HG03439 (cell line): Measurements from ENCODE around the gene DLG2.

ENCODE experiments used
- ATAC-seq: cut with Tn5 transposase; IDR thresholded peaks from one replicate; pipeline ENCODE4 v1.9.1; 2021; ENCODE audit warnings: mild to moderate bottlenecking, moderate library complexity; ENCODE audit not compliant: unreplicated experiment

DLG2 gene

DNA sequence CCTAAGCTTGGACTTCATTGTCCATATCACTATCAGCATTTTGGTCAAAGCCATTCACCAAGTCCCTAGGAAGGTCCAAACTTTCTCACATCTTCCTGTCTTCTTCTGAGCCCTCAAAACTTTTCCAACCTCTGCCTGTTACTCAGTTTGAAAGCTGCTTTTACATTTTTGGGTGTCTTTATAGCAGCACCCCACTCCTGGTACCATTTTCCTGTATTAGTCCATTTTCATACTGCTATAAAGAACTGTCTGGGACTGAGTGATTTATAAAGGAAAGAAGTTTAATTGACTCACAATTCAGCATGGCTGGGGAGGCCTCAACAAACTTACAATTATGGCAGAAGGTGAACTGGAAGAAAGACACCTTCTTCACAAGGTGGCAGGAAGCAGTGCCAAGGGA, 1624.0 kb downstream of the DLG2 start:
- no peak for ATAC-seq

- ATAC-seq, result no peak
Observed at GRCh38 chr11:83998921-83999320, 1628.2 kb downstream of the DLG2 start.

- no peak for ATAC-seq
Observed at GRCh38 chr11:83990160-83990733, 1636.9 kb downstream of the DLG2 start.

GRCh38 chr11:83982825-83983224, 1644.3 kb downstream of the DLG2 start:
- no peak for ATAC-seq

GRCh38 chr11:83979593-83979992, 1647.6 kb downstream of the DLG2 start:
- no peak for ATAC-seq

- no peak for ATAC-seq
Observed at GRCh38 chr11:83978942-83979341, 1648.2 kb downstream of the DLG2 start.

DNA sequence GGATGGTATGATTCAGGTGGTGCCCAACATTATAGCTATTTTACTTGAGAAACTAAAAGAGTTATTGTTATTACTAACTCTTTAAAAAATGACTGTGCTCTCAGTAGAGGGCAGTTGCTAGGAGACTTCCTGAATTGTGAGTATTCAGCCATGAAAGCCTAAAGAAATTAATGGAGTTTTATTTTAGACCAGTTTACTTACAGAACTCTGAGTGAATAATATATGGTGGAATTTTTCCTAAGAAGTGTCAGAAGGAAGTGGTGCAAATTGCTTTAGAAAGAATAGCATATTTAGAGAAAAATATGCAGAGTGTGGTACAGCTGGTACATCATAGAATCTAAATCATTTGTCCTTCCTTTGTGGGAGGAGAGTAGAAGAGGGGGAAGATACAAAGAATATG, 1651.1 kb downstream of the DLG2 start:
- no peak for ATAC-seq

DNA sequence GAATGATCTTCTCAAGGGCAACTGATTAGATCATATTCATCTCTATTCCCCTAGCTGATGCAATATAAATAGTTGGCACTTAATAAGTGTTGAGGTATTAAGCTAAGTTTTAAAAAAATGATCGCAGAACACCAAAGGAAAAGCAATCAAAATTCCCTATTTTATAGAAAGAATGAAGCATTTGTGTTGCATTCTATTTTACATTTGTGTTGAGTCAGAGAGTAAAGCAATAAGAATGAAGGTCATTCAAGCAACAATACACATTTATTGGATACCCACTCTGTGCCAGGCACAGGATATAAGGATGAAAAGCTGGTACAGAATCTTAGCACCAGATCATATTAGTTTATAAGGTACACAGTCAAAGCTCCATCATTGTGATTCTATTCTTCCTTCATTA, 1654.6 kb downstream of the DLG2 start:
- ATAC-seq, result no peak

DNA sequence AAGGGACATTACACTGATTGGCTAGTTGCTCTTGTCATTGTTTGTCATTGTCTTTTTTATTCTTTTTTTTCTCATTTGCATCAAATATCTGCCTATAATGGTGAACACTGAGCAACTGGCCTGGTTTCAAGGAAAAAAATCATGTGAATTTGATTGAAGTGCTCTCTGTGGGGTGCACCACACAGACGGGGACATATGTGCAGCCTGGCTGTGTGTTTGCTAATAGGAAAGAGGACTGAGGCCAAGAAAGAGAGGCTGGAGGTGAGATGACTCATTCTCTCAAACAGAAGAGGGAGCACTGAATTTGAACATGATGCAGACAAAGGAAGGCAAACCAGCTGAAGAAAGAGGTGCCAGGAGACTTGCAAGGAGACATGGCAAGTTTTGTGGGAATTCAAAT, 1656.1 kb downstream of the DLG2 start:
- no peak for ATAC-seq

DNA sequence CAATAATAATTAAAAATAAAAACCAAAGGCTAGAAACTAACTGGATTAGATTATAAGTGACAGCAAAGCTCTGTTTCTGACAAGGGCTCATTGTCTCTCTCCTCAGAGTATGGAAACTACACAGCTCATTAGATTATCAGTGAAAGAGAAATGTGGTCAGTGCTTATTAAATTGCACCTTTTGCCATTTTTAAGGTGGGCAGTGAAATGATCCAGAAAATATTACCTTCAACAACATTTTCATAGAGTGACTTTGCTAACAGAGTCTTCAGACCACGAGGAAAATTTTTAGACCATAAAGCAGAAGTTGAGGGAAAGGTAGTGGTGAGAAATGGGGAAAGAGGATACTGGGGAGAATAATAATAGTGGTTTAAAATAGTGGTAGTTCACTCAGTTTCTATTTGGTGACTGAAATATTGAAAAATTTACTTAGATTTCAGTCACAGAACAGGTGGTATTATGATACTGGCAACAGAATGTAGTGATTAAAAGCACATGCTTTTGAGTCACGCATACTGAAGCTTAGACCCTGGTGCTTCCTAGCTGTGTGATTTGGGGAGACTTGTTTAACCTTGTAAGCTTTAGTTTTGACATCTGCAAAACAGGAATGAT, 1657.0 kb downstream of the DLG2 start:
- peak; percentile 76 for ATAC-seq

DNA sequence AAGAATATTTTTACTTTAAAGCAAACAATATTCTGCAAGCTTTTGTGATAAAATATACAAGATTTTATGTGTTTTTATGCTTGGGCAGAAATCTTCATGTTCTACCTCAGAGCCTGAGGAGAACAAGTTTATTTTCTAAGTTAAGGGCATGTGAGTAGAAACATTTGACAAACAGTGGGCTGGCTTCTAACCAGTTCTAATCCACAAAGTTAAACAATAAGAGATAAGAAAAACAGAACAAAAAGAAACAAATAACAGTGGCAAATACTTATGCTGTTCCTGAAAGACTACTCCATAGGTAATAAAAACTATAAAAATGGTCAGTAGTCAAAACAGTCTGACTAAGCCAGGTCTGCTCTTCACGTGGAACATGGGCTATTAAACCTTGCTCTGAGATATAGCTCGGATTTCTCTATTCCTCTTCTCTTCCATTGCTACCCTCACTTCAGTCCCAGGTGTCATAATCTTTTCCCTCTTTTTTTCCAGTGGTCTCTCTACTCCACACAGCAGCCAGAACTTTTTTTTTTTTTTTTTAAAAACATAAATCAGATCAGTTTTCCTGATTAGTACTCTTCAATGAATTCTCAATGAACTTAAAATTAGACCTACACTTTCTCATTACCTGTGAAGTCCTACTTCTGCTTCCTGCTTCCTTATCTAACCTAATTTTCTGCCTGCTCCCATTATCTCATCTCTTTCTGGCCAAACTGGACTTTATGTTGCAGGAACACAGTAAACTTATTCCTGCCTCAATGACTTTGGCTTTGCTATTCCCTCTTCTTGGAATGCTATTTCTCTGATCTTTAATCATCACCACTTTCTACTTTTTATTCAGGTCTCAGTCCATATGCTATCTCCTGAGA, 1669.9 kb downstream of the DLG2 start:
- ATAC-seq, result no peak

GRCh38 chr11:83956119-83956697, 1670.9 kb downstream of the DLG2 start:
- ATAC-seq, result no peak

DNA sequence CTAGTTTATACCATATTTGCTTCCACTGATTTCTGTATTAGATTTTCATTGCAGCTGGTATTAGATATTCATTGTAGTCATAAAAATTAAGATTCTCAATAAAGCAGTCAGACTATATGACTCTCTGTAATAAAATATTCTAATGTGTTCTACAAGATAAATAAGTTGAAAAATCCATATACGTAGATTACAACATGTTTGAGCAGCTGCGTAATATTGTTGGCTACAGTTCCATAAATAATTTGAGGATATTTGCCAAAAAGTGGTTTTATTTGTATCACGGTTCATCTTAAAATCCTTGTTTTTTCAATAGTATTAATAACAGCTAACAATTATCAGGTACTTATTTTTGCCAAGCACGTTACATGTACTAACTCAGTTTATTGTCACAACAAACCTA, 1672.4 kb downstream of the DLG2 start:
- ATAC-seq, result no peak

DNA sequence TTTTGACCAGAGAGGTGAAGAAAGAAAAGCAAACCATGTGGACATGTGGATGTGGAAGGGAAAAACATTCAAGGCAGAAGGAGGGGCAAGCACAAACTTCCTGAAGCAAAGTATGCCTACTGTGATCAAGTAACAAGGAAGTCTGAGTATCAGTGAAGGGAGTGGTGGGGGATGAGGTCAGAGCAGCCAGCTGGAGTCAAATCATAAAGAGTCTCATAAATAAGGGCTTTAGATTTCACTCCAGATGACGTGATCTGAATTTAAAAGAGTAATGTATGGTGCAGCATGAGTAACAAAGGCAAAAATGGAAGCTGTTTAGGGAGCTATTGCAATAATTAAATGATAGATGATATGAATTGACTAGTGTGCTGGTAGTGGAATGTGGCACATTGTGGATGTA, 1675.6 kb downstream of the DLG2 start:
- no peak for ATAC-seq

- ATAC-seq, result no peak
Observed at GRCh38 chr11:83948200-83948599, 1678.9 kb downstream of the DLG2 start.

GRCh38 chr11:83945976-83946375, 1681.2 kb downstream of the DLG2 start:
- no peak for ATAC-seq

DNA sequence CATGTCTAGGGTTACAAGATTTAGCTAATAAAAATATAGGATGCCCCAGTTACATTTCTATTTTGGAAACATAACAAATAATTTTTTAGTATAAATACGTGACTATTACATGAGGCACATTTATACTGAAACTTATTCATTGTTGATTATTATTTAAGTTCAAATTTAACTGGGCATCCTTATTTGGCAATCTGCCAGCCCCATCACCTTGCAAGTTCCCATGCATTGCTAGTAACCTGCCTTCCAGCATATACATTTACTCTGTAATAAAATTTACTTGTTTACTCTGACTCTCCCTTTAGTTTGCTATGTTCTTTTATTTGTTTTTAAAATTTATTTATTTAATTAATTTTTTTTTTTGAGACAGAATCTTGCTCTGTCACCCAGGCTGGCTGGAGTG, 1686.1 kb downstream of the DLG2 start:
- no peak for ATAC-seq

DNA sequence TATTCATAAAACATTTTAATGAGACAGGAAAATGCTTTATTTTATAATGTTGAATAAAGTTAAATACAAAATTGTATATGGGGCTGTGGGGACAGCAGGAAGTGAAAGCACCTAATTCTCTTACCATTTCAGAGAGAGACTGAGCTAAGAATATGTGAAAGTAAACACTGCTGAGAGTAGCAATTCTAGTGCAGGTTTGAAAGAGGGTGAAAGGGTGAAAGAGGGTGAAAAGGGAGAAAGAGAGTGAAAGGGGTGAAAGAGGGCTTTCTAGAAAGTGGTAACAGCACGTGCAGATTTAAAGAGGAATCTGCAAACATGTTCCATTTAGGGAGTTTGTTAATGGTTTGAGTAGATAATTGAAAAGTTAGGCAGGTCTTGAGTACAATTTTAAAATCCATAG, 1689.0 kb downstream of the DLG2 start:
- no peak for ATAC-seq

DNA sequence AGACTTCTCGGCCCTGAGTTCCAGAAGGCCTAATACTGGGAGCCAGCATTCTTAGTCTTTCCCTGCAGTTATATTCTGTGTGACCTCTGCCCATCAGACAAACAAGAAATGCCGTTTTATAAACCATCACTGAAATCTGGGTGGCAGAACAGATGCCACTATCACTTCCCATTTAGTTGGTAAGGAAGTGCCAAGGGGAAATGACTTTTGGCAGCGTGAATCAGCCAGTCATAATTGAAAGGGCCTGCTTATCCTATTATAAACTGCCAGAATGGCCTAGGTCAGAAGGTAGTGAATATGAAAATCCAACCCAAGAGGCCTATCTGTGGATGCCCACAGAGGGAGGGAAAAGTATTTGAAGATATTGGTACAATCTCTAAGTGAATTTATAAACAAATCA, 1694.1 kb downstream of the DLG2 start:
- ATAC-seq, result no peak

- no peak for ATAC-seq
Observed at GRCh38 chr11:83927422-83927821, 1699.7 kb downstream of the DLG2 start.

GRCh38 chr11:83924795-83925542, 1702.2 kb downstream of the DLG2 start:
- no peak for ATAC-seq
